Measurements from ENCODE around the gene ZPBP2. TPM values are rescaled to one million over a fixed set of nuclear protein-coding genes. Genes with fewer than 3 reads are reported as not detected.

Gene ZPBP2
- total RNA-seq, 4 donors from 2014 or later = not detected

DNA sequence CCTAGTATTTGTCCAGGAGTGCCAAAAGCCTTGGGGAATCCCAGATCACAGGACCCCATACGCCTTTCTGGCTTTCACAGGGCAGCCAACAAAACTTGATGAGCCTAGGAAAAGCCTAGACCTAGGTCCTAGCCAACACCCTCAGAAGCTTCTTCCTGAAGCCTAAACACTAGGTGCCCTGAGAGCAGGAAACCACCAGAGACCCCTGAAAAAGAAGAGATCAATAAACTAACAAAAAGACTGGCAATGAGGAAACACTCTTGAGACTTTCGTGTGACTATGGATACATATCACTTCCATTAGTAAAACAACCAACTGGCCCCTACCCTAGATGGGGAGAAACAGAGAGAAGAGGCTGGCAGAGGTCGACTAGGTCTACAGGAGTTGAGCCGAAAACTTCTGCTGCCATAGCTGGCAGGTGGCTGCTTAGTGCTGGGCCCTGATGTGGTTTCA, 58.2 kb downstream of the ZPBP2 start:
- Histone ChIP-seq H3K4me3 (peak overlapping the region; percentile 95), H3K27me3 (no peaks in the 10 kb centered on the region), H3K4me1 (peaks cover 54% of the 10 kb centered on the region), H3K9me3 (no peaks in the 10 kb centered on the region), H3K36me3 (peaks cover 29% of the 10 kb centered on the region), H3K27ac (no peak overlapping the region)
- DNase-seq (ENCODE audit: low spot score in 2 of 2) = no peak
- WGBS = 39% methylated on average over 4 of the region's 4 CpGs
- no peak for TF ChIP-seq POLR2AphosphoS5 (IDR thresholded peaks at IDR 0.05)
- TF ChIP-seq POLR2A (IDR thresholded peaks at IDR 0.05) = no peak
- no peak for TF ChIP-seq CTCF (IDR thresholded peaks at IDR 0.05)
- no peak for TF ChIP-seq EP300 (IDR thresholded peaks at IDR 0.05)

DNA sequence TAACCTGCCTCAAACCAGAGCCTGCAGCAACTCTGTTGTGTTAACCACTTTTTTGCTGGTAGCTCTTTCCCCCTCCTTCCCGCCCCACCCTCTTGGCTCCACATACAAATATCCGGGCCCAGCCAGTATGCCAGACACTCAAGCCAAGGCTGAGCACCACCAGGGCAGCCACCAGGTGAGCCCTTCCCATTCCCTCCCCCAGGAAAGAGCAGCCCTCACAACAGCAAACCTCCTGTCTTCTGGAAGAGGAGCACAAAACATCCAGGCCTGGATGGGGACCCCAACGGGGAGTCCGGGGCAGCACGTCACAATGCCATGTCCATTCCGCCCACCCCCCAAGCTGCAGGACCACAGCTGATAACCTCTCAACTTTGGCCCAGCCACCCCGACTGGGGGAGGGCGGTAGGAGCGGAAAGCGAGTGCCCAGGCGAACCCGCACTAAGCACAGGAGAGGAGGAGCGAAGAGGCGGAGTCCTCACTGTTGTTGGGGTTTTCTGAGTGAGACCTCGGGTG, 58.6 kb downstream of the ZPBP2 start:
- Histone ChIP-seq H3K4me1 (peaks cover 54% of the 10 kb centered on the region), H3K27me3 (no peaks in the 10 kb centered on the region), H3K9me3 (no peaks in the 10 kb centered on the region), H3K36me3 (peaks cover 25% of the 10 kb centered on the region), H3K27ac (peak overlapping the region; percentile 90), H3K4me3 (peak overlapping the region; percentile 95)
- TF ChIP-seq POLR2AphosphoS5 (IDR thresholded peaks at IDR 0.05) = no peak
- TF ChIP-seq EP300 (IDR thresholded peaks at IDR 0.05) = no peak
- TF ChIP-seq POLR2A (IDR thresholded peaks at IDR 0.05) = no peak
- DNase-seq (ENCODE audit: low spot score in 2 of 2) = no peak
- WGBS = 3% methylated on average over 13 of the region's 15 CpGs

Other genes with a start within 250 kb of the ZPBP2 start
- 100 to 1,000 TPM in 1 of 4 donors, 10 to 100 TPM in 3; 43.7 to 112 (median 70.4) TPM for gene PPP1R1B, start 241.2 kb upstream of the ZPBP2 start, total RNA-seq
- 100 to 1,000 TPM in 2 of 4 donors, 10 to 100 TPM in 2; 51.7 to 156 (median 83.9) TPM for gene STARD3, start 231.1 kb upstream of the ZPBP2 start, total RNA-seq
- gene TCAP, start 202.9 kb upstream of the ZPBP2 start, total RNA-seq = 1 to 10 TPM in 2 of 4 donors, under 1 TPM in 1, not detected in 1; 0.57 to 2.4 (median 1.1) TPM
- gene PNMT, start 199.7 kb upstream of the ZPBP2 start, total RNA-seq = 1 to 10 TPM in 2 of 4 donors, under 1 TPM in 2; 0.53 to 1.6 (median 1.1) TPM
- gene PGAP3, start 180.1 kb upstream of the ZPBP2 start, total RNA-seq = 10 to 100 TPM; 25.7 to 41.5 (median 32.7) TPM
- 100 to 1,000 TPM; 144 to 192 (median 173) TPM for gene ERBB2, start 168.1 kb upstream of the ZPBP2 start, total RNA-seq
- gene MIEN1, start 137.7 kb upstream of the ZPBP2 start, total RNA-seq = 10 to 100 TPM; 43.6 to 54.1 (median 52.1) TPM
- gene GRB7, start 130.3 kb upstream of the ZPBP2 start, total RNA-seq = 100 to 1,000 TPM in 1 of 4 donors, 10 to 100 TPM in 3; 49.4 to 114 (median 72.4) TPM
- gene IKZF3, start 3.9 kb upstream of the ZPBP2 start, total RNA-seq = 1 to 10 TPM in 2 of 4 donors, under 1 TPM in 2; 0.60 to 1.9 (median 1.1) TPM
- 10 to 100 TPM in 2 of 4 donors, 1 to 10 TPM in 2; 5.4 to 76.6 (median 12.1) TPM for gene GSDMB, start 50.4 kb downstream of the ZPBP2 start, total RNA-seq
- gene ORMDL3, start 59.4 kb downstream of the ZPBP2 start, total RNA-seq = 10 to 100 TPM; 57.7 to 91.3 (median 77.9) TPM
- 1 to 10 TPM in 2 of 4 donors, not detected in 2; 1.1 to 2.3 TPM for gene LRRC3C, start 59.5 kb downstream of the ZPBP2 start, total RNA-seq
- 100 to 1,000 TPM in 2 of 4 donors, 10 to 100 TPM in 2; 26.7 to 156 (median 105) TPM for gene GSDMA, start 94.8 kb downstream of the ZPBP2 start, total RNA-seq
- 100 to 1,000 TPM in 2 of 4 donors, 10 to 100 TPM in 2; 82.8 to 118 (median 104) TPM for gene PSMD3, start 112.6 kb downstream of the ZPBP2 start, total RNA-seq
- gene CSF3, start 147.2 kb downstream of the ZPBP2 start, total RNA-seq = 1 to 10 TPM in 1 of 4 donors, not detected in 3; 5.0 TPM
- 100 to 1,000 TPM in 1 of 4 donors, 10 to 100 TPM in 3; 67.4 to 198 (median 80.3) TPM for gene MED24, start 186.2 kb downstream of the ZPBP2 start, total RNA-seq
- gene THRA, start 194.8 kb downstream of the ZPBP2 start, total RNA-seq = 10 to 100 TPM; 32.6 to 69.9 (median 48.9) TPM
- 100 to 1,000 TPM in 2 of 4 donors, 10 to 100 TPM in 2; 62.1 to 184 (median 96.0) TPM for gene NR1D1, start 232.4 kb downstream of the ZPBP2 start, total RNA-seq

Measured in suprapubic skin (tissue), 4 donors.